ENCODE measurements around the gene MT2A. TPM values are rescaled to one million over a fixed set of nuclear protein-coding genes. Genes with fewer than 3 reads are reported as not detected.

MT2A gene
- total and polyA plus RNA-seq, 2 of the 4 experiments (the other 2 are of a cell fraction): 25.5 to 621 TPM

- 0% methylated on average over 5 of the region's 21 CpGs; no CpG with 5 or more reads in 1 of the 2 experiments for WGBS, 2 experiments (ENCODE audit: extremely low coverage in 2 of 2, insufficient read length in 1 of 2)
- Histone ChIP-seq H3K23ac (ENCODE audit: low read depth, low read length) (peak overlapping the region; percentile 98), H3K9me1 (ENCODE audit: insufficient read depth, low read length) (peaks cover 22% of the 10 kb centered on the region), H3K9ac (ENCODE audit: low read depth, low read length) (peak overlapping the region; percentile 65), H4K91ac (ENCODE audit: insufficient read depth, low read depth, low read length) (peak overlapping the region; percentile 83), H4K5ac (ENCODE audit: low read depth, low read length) (peak overlapping the region; percentile 6; the same call in 1 of the 2 replicates), H3K56ac (ENCODE audit: extremely low read depth, insufficient read depth, low read length) (peak overlapping the region; percentile 78), H2AK9ac (replicated peaks; ENCODE audit: low read depth, low read length, poor library complexity) (peak overlapping the region; percentile 83), H3K4me3 (ENCODE audit: insufficient read depth, low read depth, low read length) (peak overlapping the region; percentile 72), H2AK5ac (ENCODE audit: low read depth, low read length) (peak overlapping the region; percentile 50), H3K4me2 (ENCODE audit: low read depth, low read length) (peak overlapping the region; percentile 78), H4K8ac (ENCODE audit: low read depth in 2 of 2, low read length in 2 of 2) (peak overlapping the region; percentile 36 to 81), H3K4ac (ENCODE audit: low read depth, low read length) (peak overlapping the region; percentile 92), H4K20me1 (ENCODE audit: insufficient read depth, low read length) (peaks cover 11% of the 10 kb centered on the region), H3K79me1 (ENCODE audit: low read depth in 1 of 2, low read length in 2 of 2) (peaks cover 2 to 50% of the 10 kb centered on the region in 2 experiments; a peak in 3 of 4 replicates), H3K9me3 (ENCODE audit: control insufficient read depth, insufficient read depth, low read length) (no peaks in the 10 kb centered on the region), H3K18ac (ENCODE audit: low read depth, low read length) (peak overlapping the region; percentile 40; the same call in 1 of the 2 replicates), H2BK20ac (ENCODE audit: low read depth, low read length) (no peak overlapping the region; the same call in 1 of the 2 replicates), H2BK15ac (ENCODE audit: low read depth, low read length) (peak overlapping the region; percentile 63; the same call in 2 of the 3 replicates), H2AFZ (replicated peaks; ENCODE audit: low read length, poor library complexity) (peak overlapping the region; percentile 38), H3K27ac (ENCODE audit: insufficient read depth, low read length) (peak overlapping the region; percentile 63), H3K36me3 (ENCODE audit: control insufficient read depth, insufficient read depth, low read length) (no peaks in the 10 kb centered on the region), H2BK120ac (ENCODE audit: low read depth, low read length) (peak overlapping the region; percentile 92; the same call in 1 of the 2 replicates), H3K27me3 (ENCODE audit: control insufficient read depth, insufficient read depth, low read length) (no peaks in the 10 kb centered on the region), H3K14ac (replicated peaks; ENCODE audit: low read depth, low read length) (peak overlapping the region; percentile 82), H2BK5ac (ENCODE audit: low read depth, low read length, poor library complexity, severe bottlenecking) (peak overlapping the region; percentile 98), H3K4me1 (ENCODE audit: control insufficient read depth, insufficient read depth, low read length) (peaks cover 30% of the 10 kb centered on the region)
- in situ Hi-C loops (cut with MboI; ENCODE audit: low sequenced_read_pairs): no loop called here
- no peak for ATAC-seq (ENCODE audit: low read depth)
- ChIA-PET CTCF (no interaction called here), POLR2A (ENCODE audit: unreplicated experiment) (interaction anchor here (0.5 to 2.5 kb wide), 2 partner anchors 17 to 117 kb away, joined by 4 to 37 read pairs; partner anchors contain the start of gene MT1E)
- TF ChIP-seq SMC3 (IDR thresholded peaks at IDR 0.05; ENCODE audit: low read depth, low read length) (no peak), FOS (IDR thresholded peaks at IDR 0.05; ENCODE audit: low read depth, low read length) (no peak), CHD1 (IDR thresholded peaks at IDR 0.05; ENCODE audit: low read depth, low read length) (peak; percentile 100)
- BruUV-seq (replicated peaks): TSS peak; percentile 100
- DNase-seq: no peak
- dilution Hi-C loops (cut with HindIII; ENCODE audit: low sequenced_read_pairs, unreplicated experiment): no loop called here
- intact Hi-C loops (cut with micrococcal nuclease): loop anchor here (2.0 to 10.0 kb wide), 4 partner anchors 18 to 254 kb away; partner anchors contain the start of gene MT1X
Measured at GRCh38 chr16:56608876-56609462, 585 bp downstream of the MT2A start.
